K562 (cell line): ENCODE data around the gene REM2. TPM values are rescaled to one million over a fixed set of nuclear protein-coding genes. Genes with fewer than 3 reads are reported as not detected.

Experiments
- CAMTA2 ChIP-seq: fragments of 250-450 bp; sonication (Bioruptor Pico); conservative IDR thresholded peaks from 2 replicates; pipeline ENCODE4 v1.5.1; 2022
- MEF2D ChIP-seq: conservative IDR thresholded peaks from 2 replicates; pipeline ENCODE4 v1.6.1; 2016; ENCODE audit warnings: low read depth, missing genetic modification characterization, missing compliant biosample characterization
- NFYB ChIP-seq: IDR thresholded peaks from 2 replicates; pipeline ENCODE4 v1.6.1; 2011; ENCODE audit warnings: mild to moderate bottlenecking, moderate library complexity; ENCODE audit not compliant: insufficient read length; ENCODE audit errors: extremely low read depth
- OTX1 ChIP-seq: fragments of 450-650 bp; formaldehyde crosslinking; IDR thresholded peaks from 2 replicates; pipeline ENCODE4 v1.4.0; 2022; ENCODE audit warnings: mild to moderate bottlenecking
- PYGO2 ChIP-seq: fragments of 450-650 bp; IDR thresholded peaks from 2 replicates; pipeline ENCODE4 v1.6.1; 2016; ENCODE audit warnings: mild to moderate bottlenecking, missing genetic modification characterization, moderate library complexity, missing compliant biosample characterization
- SAP30 ChIP-seq: fragments of 200-600 bp; sonication (generic); IDR thresholded peaks from 2 replicates; pipeline ENCODE4 v1.6.1; 2012; ENCODE audit warnings: borderline replicate concordance, low read depth, mild to moderate bottlenecking, moderate library complexity, low read length, control low read depth, inconsistent platforms; ENCODE audit not compliant: insufficient read depth, poor library complexity, severe bottlenecking
- SRSF3 ChIP-seq: fragments of 200-400 bp; formaldehyde crosslinking; IDR thresholded peaks from 2 replicates; pipeline ENCODE4 v1.6.1; 2016; ENCODE audit warnings: mild to moderate bottlenecking, low read length, moderate library complexity; ENCODE audit not compliant: insufficient read depth
- TFAP4 ChIP-seq: sonication (generic); formaldehyde crosslinking; IDR thresholded peaks from 2 replicates; pipeline ENCODE4 v1.8.0; 2022; ENCODE audit warnings: missing genetic modification reagents, mild to moderate bottlenecking, moderate library complexity, borderline replicate concordance
- U2AF1 ChIP-seq: fragments of 200-400 bp; formaldehyde crosslinking; optimal IDR thresholded peaks from 2 replicates; pipeline ENCODE3; 2017; ENCODE audit warnings: mild to moderate bottlenecking, low read depth, low read length, moderate library complexity
- ZKSCAN1 ChIP-seq: fragments of 150-350 bp; IDR thresholded peaks from 2 replicates; pipeline ENCODE4 v1.6.1; 2016; ENCODE audit warnings: low read depth, low read length
- ZNF23 ChIP-seq: fragments of 250-450 bp; sonication (Bioruptor Pico); IDR thresholded peaks from 2 replicates; pipeline ENCODE4 v1.4.0; 2020; ENCODE audit warnings: mild to moderate bottlenecking
- ZNF384 ChIP-seq: IDR thresholded peaks from 2 replicates; pipeline ENCODE4 v1.6.1; 2012; ENCODE audit warnings: low read depth, low read length, improper control_type of control experiment
- polyA plus RNA-seq, 8 experiments: library from polyadenylated mRNA; depleted of rRNA in 4 of 8; stranded (reverse) in 5 of 8; unstranded in 3 of 8; fragments of >200 nt; fragmentation: Nextera tagmentation in 2 of 8; fragmentation: Illumina TruSeq in 1 of 8; extraction: Ambion mirVana in 2 of 8; extraction: Trizol in 1 of 8; gene quantifications; 2 replicates each; pipeline versions ENCODE4 v1.2.1 to v1.2.3, GENCODE V29; 2011 to 2014; ENCODE audit warnings: inconsistent platforms in 1 of 8, missing spikeins in 1 of 8
- total RNA-seq, 7 experiments: library from RNA; depleted of rRNA in 6 of 7; stranded (reverse); fragments of >200 nt in 6 of 7; fragmentation: Illumina TruSeq in 2 of 7; extraction: Trizol in 2 of 7; gene quantifications; 2 replicates each; pipeline versions ENCODE4 v1.2.1 to v1.2.3, GENCODE V29; 2011 to 2021; ENCODE audit warnings: low replicate concordance in 1 of 7
- TF ChIP-seq, protein P1 (sequence below), 2 experiments: fragments of 450-650 bp; IDR thresholded peaks; 2 replicates each; pipeline ENCODE4 v1.6.1; 2016
- TF ChIP-seq, protein P2 (sequence below): sonication (generic); formaldehyde crosslinking; IDR thresholded peaks from 2 replicates; pipeline ENCODE4 v1.8.1; 2023; ENCODE audit warnings: mild to moderate bottlenecking, missing genetic modification reagents, moderate library complexity
- TF ChIP-seq, protein P3 (sequence below): fragments of 450-650 bp; IDR thresholded peaks from 2 replicates; pipeline ENCODE4 v1.6.1; 2017; ENCODE audit warnings: antibody characterized with exemption, mild to moderate bottlenecking

The REM2 gene
- total and polyA plus RNA-seq, 9 of the 15 experiments (the other 6 are each of a cell fraction or from before 2014, with no cell fraction given): 0.18 to 1.0 (median 0.38) TPM

GRCh38 chr14:22929104-22929960 is 46.3 kb downstream of the REM2 start, which contains the start of gene PRMT5 (continued):
- TF ChIP-seq, protein P1, sequence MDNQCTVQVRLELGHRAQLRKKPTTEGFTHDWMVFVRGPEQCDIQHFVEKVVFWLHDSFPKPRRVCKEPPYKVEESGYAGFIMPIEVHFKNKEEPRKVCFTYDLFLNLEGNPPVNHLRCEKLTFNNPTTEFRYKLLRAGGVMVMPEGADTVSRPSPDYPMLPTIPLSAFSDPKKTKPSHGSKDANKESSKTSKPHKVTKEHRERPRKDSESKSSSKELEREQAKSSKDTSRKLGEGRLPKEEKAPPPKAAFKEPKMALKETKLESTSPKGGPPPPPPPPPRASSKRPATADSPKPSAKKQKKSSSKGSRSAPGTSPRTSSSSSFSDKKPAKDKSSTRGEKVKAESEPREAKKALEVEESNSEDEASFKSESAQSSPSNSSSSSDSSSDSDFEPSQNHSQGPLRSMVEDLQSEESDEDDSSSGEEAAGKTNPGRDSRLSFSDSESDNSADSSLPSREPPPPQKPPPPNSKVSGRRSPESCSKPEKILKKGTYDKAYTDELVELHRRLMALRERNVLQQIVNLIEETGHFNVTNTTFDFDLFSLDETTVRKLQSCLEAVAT (IDR thresholded peaks at IDR 0.05): peak in 1 of 2 experiments; percentile 54; a peak in 1 of 4 replicates
- no peak for TF ChIP-seq PYGO2 (tag)
- no peak for TF ChIP-seq U2AF1
- TF ChIP-seq TFAP4: peak; percentile 74; the same call in 1 of the 2 replicates
- peak; percentile 89 for TF ChIP-seq OTX1
- no peak for TF ChIP-seq SRSF3
- TF ChIP-seq CAMTA2 (CRISPR knock-in tag): no peak
- TF ChIP-seq ZNF23 (CRISPR knock-in tag): no peak
- TF ChIP-seq ZNF384: peak; percentile 34; the same call in 1 of the 2 replicates
- TF ChIP-seq, protein P2, sequence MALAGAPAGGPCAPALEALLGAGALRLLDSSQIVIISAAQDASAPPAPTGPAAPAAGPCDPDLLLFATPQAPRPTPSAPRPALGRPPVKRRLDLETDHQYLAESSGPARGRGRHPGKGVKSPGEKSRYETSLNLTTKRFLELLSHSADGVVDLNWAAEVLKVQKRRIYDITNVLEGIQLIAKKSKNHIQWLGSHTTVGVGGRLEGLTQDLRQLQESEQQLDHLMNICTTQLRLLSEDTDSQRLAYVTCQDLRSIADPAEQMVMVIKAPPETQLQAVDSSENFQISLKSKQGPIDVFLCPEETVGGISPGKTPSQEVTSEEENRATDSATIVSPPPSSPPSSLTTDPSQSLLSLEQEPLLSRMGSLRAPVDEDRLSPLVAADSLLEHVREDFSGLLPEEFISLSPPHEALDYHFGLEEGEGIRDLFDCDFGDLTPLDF (CRISPR knock-in tag): peak; percentile 40; the same call in 1 of the 2 replicates
- TF ChIP-seq, protein P3, sequence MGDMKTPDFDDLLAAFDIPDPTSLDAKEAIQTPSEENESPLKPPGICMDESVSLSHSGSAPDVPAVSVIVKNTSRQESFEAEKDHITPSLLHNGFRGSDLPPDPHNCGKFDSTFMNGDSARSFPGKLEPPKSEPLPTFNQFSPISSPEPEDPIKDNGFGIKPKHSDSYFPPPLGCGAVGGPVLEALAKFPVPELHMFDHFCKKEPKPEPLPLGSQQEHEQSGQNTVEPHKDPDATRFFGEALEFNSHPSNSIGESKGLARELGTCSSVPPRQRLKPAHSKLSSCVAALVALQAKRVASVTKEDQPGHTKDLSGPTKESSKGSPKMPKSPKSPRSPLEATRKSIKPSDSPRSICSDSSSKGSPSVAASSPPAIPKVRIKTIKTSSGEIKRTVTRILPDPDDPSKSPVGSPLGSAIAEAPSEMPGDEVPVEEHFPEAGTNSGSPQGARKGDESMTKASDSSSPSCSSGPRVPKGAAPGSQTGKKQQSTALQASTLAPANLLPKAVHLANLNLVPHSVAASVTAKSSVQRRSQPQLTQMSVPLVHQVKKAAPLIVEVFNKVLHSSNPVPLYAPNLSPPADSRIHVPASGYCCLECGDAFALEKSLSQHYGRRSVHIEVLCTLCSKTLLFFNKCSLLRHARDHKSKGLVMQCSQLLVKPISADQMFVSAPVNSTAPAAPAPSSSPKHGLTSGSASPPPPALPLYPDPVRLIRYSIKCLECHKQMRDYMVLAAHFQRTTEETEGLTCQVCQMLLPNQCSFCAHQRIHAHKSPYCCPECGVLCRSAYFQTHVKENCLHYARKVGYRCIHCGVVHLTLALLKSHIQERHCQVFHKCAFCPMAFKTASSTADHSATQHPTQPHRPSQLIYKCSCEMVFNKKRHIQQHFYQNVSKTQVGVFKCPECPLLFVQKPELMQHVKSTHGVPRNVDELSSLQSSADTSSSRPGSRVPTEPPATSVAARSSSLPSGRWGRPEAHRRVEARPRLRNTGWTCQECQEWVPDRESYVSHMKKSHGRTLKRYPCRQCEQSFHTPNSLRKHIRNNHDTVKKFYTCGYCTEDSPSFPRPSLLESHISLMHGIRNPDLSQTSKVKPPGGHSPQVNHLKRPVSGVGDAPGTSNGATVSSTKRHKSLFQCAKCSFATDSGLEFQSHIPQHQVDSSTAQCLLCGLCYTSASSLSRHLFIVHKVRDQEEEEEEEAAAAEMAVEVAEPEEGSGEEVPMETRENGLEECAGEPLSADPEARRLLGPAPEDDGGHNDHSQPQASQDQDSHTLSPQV: peak; percentile 90
- TF ChIP-seq MEF2D (tag): no peak
- 0 out of 2 replicates have a peak, but pooled peaks have one; percentile 15 for TF ChIP-seq ZKSCAN1
- TF ChIP-seq NFYB: peak; percentile 79
- peak; percentile 95 for TF ChIP-seq SAP30
